GM12891 (cell line): ENCODE results near the gene PPP1R1B.

Experiments
- PAX5 ChIP-seq: IDR thresholded peaks from 2 replicates; pipeline ENCODE4 v1.6.1; 2011; ENCODE audit warnings: low read length, moderate library complexity, mild to moderate bottlenecking; ENCODE audit not compliant: insufficient read depth, severe bottlenecking
- POLR2A ChIP-seq: IDR thresholded peaks from 2 replicates; pipeline ENCODE4 v1.6.1; 2011; ENCODE audit warnings: low read depth, low read length, control low read depth
- POLR2AphosphoS5 ChIP-seq: IDR thresholded peaks from 2 replicates; pipeline ENCODE4 v1.6.1; 2011; ENCODE audit warnings: low read depth, low read length, control low read depth
- POU2F2 ChIP-seq: IDR thresholded peaks from 2 replicates; pipeline ENCODE4 v1.6.1; 2011; ENCODE audit warnings: low read depth, mild to moderate bottlenecking, control low read depth, low read length, moderate library complexity
- SPI1 ChIP-seq: IDR thresholded peaks from 2 replicates; pipeline ENCODE4 v1.6.1; 2011; ENCODE audit warnings: low read depth, low read length, control low read depth
- TAF1 ChIP-seq: IDR thresholded peaks from 2 replicates; pipeline ENCODE4 v1.6.1; 2011; ENCODE audit warnings: low read depth, low read length, control low read depth

GRCh38 chr17:39653662-39654331 is 27.0 kb downstream of the PPP1R1B start:
- no peak for TF ChIP-seq POLR2A
- no peak for TF ChIP-seq TAF1
- TF ChIP-seq POLR2AphosphoS5, result no peak
- TF ChIP-seq SPI1, result no peak
- TF ChIP-seq PAX5, result no peak
- TF ChIP-seq POU2F2, result no peak
